GM12878 (cell line): ENCODE results near the gene BIRC5. TPM values are rescaled to one million over a fixed set of nuclear protein-coding genes. Genes with fewer than 3 reads are reported as not detected.

Source experiments
- ATAC-seq: fragments of 200-7000 bp; cut with Tn5 transposase; 3 replicates; pipeline ENCODE4 v1.9.1; 2020; ENCODE audit warnings: mild to moderate bottlenecking, moderate library complexity
- BruUV-seq: library from RNA; stranded (reverse); fragments of 400-500 nt; replicated peaks from 2 replicates; lab custom pipeline; 2021; lab: Mats Ljungman, UMichigan
- CTCF ChIA-PET: fragments of 300-600 bp; sonication (Branson Sonifier 250); formaldehyde crosslinking; extraction: SDS; loops from one replicate; lab custom pipeline; 2021; ENCODE audit warnings: inconsistent platforms; lab: Yijun Ruan, JAX
- POLR2A ChIA-PET: fragments of 350-600 bp; formaldehyde crosslinking; extraction: SDS; loops from one replicate; lab custom pipeline; 2021; ENCODE audit warnings: inconsistent platforms; lab: Charles Lee
- RAD21 ChIA-PET: fragments of 300-600 bp; sonication (Branson Sonifier 250); formaldehyde crosslinking; loops from one replicate; lab custom pipeline; 2023; ENCODE audit warnings: antibody characterized with exemption; ENCODE audit not compliant: unreplicated experiment; lab: Charles Lee
- SMC1A ChIA-PET: fragments of 300-600 bp; sonication (Branson Sonifier 250); formaldehyde crosslinking; loops from one replicate; lab custom pipeline; 2023; ENCODE audit not compliant: unreplicated experiment, uncharacterized antibody; lab: Charles Lee
- DNase-seq: peaks from one replicate; pipeline ENCODE4 v3.0.0-alpha.2; 2011; ENCODE audit warnings: low read depth, low spot score
- FAIRE-seq: peaks from 3 replicates; lab custom pipeline; 2011; peaks lifted over from hg19 to GRCh38; lab: Jason Lieb, UNC
- H2AFZ ChIP-seq: 2 replicates; pipeline ENCODE4 v1.6.0; 2011; ENCODE audit warnings: low read depth, low read length, control low read depth; ENCODE audit not compliant: control insufficient read depth
- H3K27ac ChIP-seq: 2 replicates; pipeline ENCODE4 v1.5.1; 2011; ENCODE audit warnings: control low read depth; ENCODE audit not compliant: control insufficient read depth, insufficient read depth
- H3K27me3 ChIP-seq, 2 experiments: replicated peaks in 1 of 2; 2 replicates each; pipeline versions ENCODE4 v1.6.0 to v1.6.1; 2011; ENCODE audit warnings: low read length in 1 of 2; ENCODE audit not compliant: control insufficient read depth in 2 of 2, insufficient read depth in 2 of 2
- H3K36me3 ChIP-seq, 2 experiments: 2 replicates each; pipeline ENCODE4 v1.5.1; 2011; ENCODE audit warnings: low read length in 1 of 2; ENCODE audit not compliant: control insufficient read depth in 2 of 2, insufficient read depth in 2 of 2
- H3K4me1 ChIP-seq: 2 replicates; pipeline ENCODE4 v1.6.1; 2011; ENCODE audit warnings: mild to moderate bottlenecking, low read length, moderate library complexity, mixed read lengths; ENCODE audit not compliant: control insufficient read depth, insufficient read depth
- H3K4me2 ChIP-seq: 2 replicates; pipeline ENCODE4 v1.6.0; 2011; ENCODE audit warnings: control low read depth; ENCODE audit not compliant: control insufficient read depth, insufficient read depth
- H3K4me3 ChIP-seq: fragments of 200-600 bp; sonication (generic); 2 replicates; pipeline ENCODE4 v1.5.1; 2016
- H3K79me2 ChIP-seq: 2 replicates; pipeline ENCODE4 v1.6.0; 2011; ENCODE audit warnings: low read length; ENCODE audit not compliant: control insufficient read depth, insufficient read depth
- H3K9ac ChIP-seq: 2 replicates; pipeline ENCODE4 v1.8.0; 2011; ENCODE audit warnings: low read length, control low read depth, mixed read lengths; ENCODE audit not compliant: control insufficient read depth, insufficient read depth
- H3K9me3 ChIP-seq: replicated peaks from 3 replicates; pipeline ENCODE4 v1.5.1; 2011; ENCODE audit warnings: mild to moderate bottlenecking, low read length; ENCODE audit not compliant: control insufficient read depth, insufficient read depth
- H4K20me1 ChIP-seq: 2 replicates; pipeline ENCODE4 v1.6.0; 2011; ENCODE audit not compliant: control insufficient read depth, insufficient read depth
- ATF2 ChIP-seq: IDR thresholded peaks from 2 replicates; pipeline ENCODE4 v1.6.1; 2012; ENCODE audit warnings: low read length, inconsistent platforms
- ETV6 ChIP-seq, 2 experiments: fragments of 450-650 bp in 1 of 2; IDR thresholded peaks in 1 of 2; conservative IDR thresholded peaks in 1 of 2; 2 replicates each; pipeline ENCODE4 v1.6.1; 2014; ENCODE audit warnings: antibody characterized with exemption in 1 of 2, borderline replicate concordance in 1 of 2, low read depth in 1 of 2, mild to moderate bottlenecking in 1 of 2, moderate library complexity in 1 of 2
- FOXK2 ChIP-seq: fragments of 450-650 bp; IDR thresholded peaks from 2 replicates; pipeline ENCODE4 v1.6.1; 2017; ENCODE audit warnings: mild to moderate bottlenecking, moderate library complexity
- SIX5 ChIP-seq: IDR thresholded peaks from 2 replicates; pipeline ENCODE4 v1.6.1; 2011; ENCODE audit warnings: mild to moderate bottlenecking, low read depth, low read length, moderate library complexity; ENCODE audit not compliant: severe bottlenecking
- TCF12 ChIP-seq: IDR thresholded peaks from 2 replicates; pipeline ENCODE4 v1.6.1; 2011; ENCODE audit warnings: low read depth, mild to moderate bottlenecking, low read length
- TCF3 ChIP-seq: IDR thresholded peaks from 2 replicates; pipeline ENCODE4 v1.6.1; 2012; ENCODE audit warnings: low read depth, mild to moderate bottlenecking, low read length, borderline replicate concordance; ENCODE audit not compliant: insufficient read depth
- WGBS: methylation state at CpG from one replicate; pipeline ENCODE4 v1.1.6; 2016; ENCODE audit warnings: low lambda C conversion rate; ENCODE audit not compliant: insufficient replicate concordance, insufficient coverage; ENCODE audit errors: missing lambda C conversion rate; 5-methylcytosine and 5-hydroxymethylcytosine counted together
- in situ Hi-C: fragments of 300-500 bp; cut with MboI; formaldehyde crosslinking; loops from 9 replicates; pipeline ENCODE4 v1.14.3; 2018; ENCODE audit warnings: mixed read lengths
- intact Hi-C: fragments of 100-400 bp; cut with micrococcal nuclease; formaldehyde crosslinking; loops from one replicate; pipeline ENCODE4 v1.14.2; 2022; ENCODE audit not compliant: unreplicated experiment
- polyA plus RNA-seq, 11 experiments: library from polyadenylated mRNA; depleted of rRNA in 4 of 11; unstranded in 6 of 11; stranded (reverse) in 5 of 11; fragments of >200 nt; fragmentation: Nextera tagmentation in 4 of 11; fragmentation: Illumina TruSeq in 1 of 11; extraction: Ambion mirVana in 4 of 11; extraction: Trizol in 1 of 11; gene quantifications; 1 replicate in 1 of 11; 2 replicates in 10 of 11; pipeline versions ENCODE4 v1.2.1 to v1.2.3, GENCODE V29; 2011 to 2016; ENCODE audit warnings: inconsistent platforms in 2 of 11, missing spikeins in 2 of 11, low read depth in 1 of 11
- total RNA-seq, 4 experiments: library from RNA; depleted of rRNA in 3 of 4; stranded (reverse); fragments of >200 nt in 3 of 4; fragmentation: Illumina TruSeq in 1 of 4; extraction: Trizol in 1 of 4; gene quantifications; 2 replicates each; pipeline versions ENCODE4 v1.2.1 to v1.2.3, GENCODE V29; 2013 to 2021

Gene BIRC5
- total and polyA plus RNA-seq, 10 of the 15 experiments (the other 5 are each of a cell fraction or from before 2014, with no cell fraction given), result 41.0 to 175 (median 90.8) TPM

GRCh38 chr17:78263063-78263735 is 49.1 kb downstream of the BIRC5 start:
- ATAC-seq, result peak; percentile 26; the same call in 2 of the 3 replicates
- H3K9me3 ChIP-seq, result no peaks in the 10 kb centered on the region

More at GRCh38 chr17:78263063-78263735, 49.1 kb downstream of the BIRC5 start:
- H2AFZ ChIP-seq, result peak overlapping the region; percentile 37
- TF ChIP-seq TCF12 (0 out of 2 replicates have a peak, but pooled peaks have one; percentile 48), ATF2 (no peak), ETV6 (conservative IDR thresholded peaks at IDR 0.05 in 1 of 2, IDR thresholded peaks at IDR 0.05 in 1 of 2; ENCODE audit: borderline replicate concordance in 1 of 2, low read depth in 1 of 2) (peak in 1 of 2 experiments; percentile 82; a peak in 2 of 4 replicates), SIX5 (no peak), TCF3 (0 out of 2 replicates have a peak, but pooled peaks have one; percentile 69), FOXK2 (no peak)
- RAD21 ChIA-PET, result interaction anchor here (0.9 kb wide), 1 partner anchor 12 kb away, joined by 3 read pairs; no protein-coding TSS in a partner anchor
- no peak for DNase-seq
- FAIRE-seq, result no peak
- no peak overlapping the region for H3K27ac ChIP-seq
- peaks cover 17% of the 10 kb centered on the region for H3K4me1 ChIP-seq
- 34% methylated on average over 23 of the region's 23 CpGs for WGBS
- H4K20me1 ChIP-seq, result no peaks in the 10 kb centered on the region
- POLR2A ChIA-PET, result no interaction called here
- SMC1A ChIA-PET, result interaction anchor here (0.8 kb wide), 1 partner anchor 25 kb away, joined by 3 read pairs; no protein-coding TSS in a partner anchor
- H3K36me3 ChIP-seq, result no peaks in the 10 kb centered on the region
- H3K79me2 ChIP-seq, result no peaks in the 10 kb centered on the region
- CTCF ChIA-PET, result interaction anchor here (1.2 kb wide), 1 partner anchor 178 kb away, joined by 4 read pairs; no protein-coding TSS in a partner anchor
- no peak overlapping the region for H3K4me2 ChIP-seq
- H3K9ac ChIP-seq, result no peak overlapping the region
- no TSS peak for BruUV-seq
- intact Hi-C loops, result no loop called here
- H3K27me3 ChIP-seq, result no peaks in the 10 kb centered on the region
- no peak overlapping the region for H3K4me3 ChIP-seq
- in situ Hi-C loops, result no loop called here
